OCI-LY3 (cell line): ENCODE results near the gene PRMT3.

ENCODE experiments used
- CTCF ChIP-seq: fragments of 200-600, 300-600 bp; sonication (generic); IDR thresholded peaks from 2 replicates; pipeline ENCODE4 v1.5.1; 2014; ENCODE audit warnings: antibody characterized with exemption, low read length, low read depth
- EZH2phosphoT487 ChIP-seq: fragments of 200-600 bp; shearing (Covaris generic); IDR thresholded peaks from 2 replicates; pipeline ENCODE4 v1.6.1; 2018; ENCODE audit warnings: antibody characterized with exemption, mixed run types, low read depth

GRCh38 chr11:20467487-20468185, 80.1 kb downstream of the PRMT3 start:
- TF ChIP-seq CTCF (no peak), EZH2phosphoT487 (no peak)
